Hepatocyte (in vitro differentiated cells): ENCODE data around the gene CRELD2.

Experiments
- EZH2 ChIP-seq: fragments of 200-600 bp; sonication (generic); IDR thresholded peaks from 2 replicates; pipeline ENCODE4 v1.6.1; 2016; ENCODE audit warnings: antibody characterized with exemption, mild to moderate bottlenecking, borderline replicate concordance
- TF ChIP-seq, protein P1 (sequence below): fragments of 200-600 bp; sonication (generic); IDR thresholded peaks from 2 replicates; pipeline ENCODE4 v1.5.1; 2016; ENCODE audit warnings: antibody characterized with exemption, mild to moderate bottlenecking; ENCODE audit not compliant: poor library complexity

DNA sequence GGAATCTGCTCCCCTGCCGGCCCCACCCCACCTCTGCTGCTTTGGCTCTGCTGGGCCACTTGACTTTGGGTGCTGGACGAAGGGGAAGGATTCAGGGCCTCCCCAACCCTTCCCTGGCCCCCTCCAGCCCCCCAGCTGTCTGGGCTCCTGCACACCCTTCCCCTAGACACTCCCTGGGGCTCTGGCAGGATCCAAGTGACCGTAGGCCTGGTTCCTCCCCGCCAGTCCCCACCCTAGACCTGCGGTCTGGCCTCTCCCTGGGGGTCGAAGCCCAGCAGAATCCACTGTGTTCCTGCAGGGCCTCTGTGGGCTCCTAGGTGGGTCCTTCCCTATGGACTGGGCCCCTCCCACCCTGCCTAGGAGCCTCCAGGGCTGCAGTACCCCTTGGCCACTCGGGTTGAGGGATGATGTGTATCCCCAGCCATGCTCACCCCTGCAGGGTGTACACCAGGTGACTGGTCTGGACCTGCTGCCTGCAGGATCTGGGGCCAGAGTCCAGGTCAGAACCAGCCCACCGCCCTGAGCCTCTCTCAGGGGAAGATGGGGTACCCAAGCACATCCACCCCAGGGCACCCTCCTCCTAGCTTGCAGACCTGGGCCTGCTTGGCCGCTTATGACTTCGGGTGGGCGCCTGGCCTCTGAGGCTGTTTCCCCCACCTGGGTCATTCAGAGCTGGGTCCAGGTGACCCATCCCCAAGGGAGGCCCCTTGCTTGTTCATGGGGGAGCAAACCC is 47.8 kb downstream of the CRELD2 start:
- TF ChIP-seq, protein P1, sequence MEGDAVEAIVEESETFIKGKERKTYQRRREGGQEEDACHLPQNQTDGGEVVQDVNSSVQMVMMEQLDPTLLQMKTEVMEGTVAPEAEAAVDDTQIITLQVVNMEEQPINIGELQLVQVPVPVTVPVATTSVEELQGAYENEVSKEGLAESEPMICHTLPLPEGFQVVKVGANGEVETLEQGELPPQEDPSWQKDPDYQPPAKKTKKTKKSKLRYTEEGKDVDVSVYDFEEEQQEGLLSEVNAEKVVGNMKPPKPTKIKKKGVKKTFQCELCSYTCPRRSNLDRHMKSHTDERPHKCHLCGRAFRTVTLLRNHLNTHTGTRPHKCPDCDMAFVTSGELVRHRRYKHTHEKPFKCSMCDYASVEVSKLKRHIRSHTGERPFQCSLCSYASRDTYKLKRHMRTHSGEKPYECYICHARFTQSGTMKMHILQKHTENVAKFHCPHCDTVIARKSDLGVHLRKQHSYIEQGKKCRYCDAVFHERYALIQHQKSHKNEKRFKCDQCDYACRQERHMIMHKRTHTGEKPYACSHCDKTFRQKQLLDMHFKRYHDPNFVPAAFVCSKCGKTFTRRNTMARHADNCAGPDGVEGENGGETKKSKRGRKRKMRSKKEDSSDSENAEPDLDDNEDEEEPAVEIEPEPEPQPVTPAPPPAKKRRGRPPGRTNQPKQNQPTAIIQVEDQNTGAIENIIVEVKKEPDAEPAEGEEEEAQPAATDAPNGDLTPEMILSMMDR, result no peak
- TF ChIP-seq EZH2, result no peak
